GM21723 (cell line): ENCODE data around the gene RET.

Experiments
- ATAC-seq: cut with Tn5 transposase; IDR thresholded peaks from one replicate; pipeline ENCODE4 v1.9.1; 2021; ENCODE audit warnings: mild to moderate bottlenecking, moderate library complexity; ENCODE audit not compliant: unreplicated experiment

Gene RET

DNA sequence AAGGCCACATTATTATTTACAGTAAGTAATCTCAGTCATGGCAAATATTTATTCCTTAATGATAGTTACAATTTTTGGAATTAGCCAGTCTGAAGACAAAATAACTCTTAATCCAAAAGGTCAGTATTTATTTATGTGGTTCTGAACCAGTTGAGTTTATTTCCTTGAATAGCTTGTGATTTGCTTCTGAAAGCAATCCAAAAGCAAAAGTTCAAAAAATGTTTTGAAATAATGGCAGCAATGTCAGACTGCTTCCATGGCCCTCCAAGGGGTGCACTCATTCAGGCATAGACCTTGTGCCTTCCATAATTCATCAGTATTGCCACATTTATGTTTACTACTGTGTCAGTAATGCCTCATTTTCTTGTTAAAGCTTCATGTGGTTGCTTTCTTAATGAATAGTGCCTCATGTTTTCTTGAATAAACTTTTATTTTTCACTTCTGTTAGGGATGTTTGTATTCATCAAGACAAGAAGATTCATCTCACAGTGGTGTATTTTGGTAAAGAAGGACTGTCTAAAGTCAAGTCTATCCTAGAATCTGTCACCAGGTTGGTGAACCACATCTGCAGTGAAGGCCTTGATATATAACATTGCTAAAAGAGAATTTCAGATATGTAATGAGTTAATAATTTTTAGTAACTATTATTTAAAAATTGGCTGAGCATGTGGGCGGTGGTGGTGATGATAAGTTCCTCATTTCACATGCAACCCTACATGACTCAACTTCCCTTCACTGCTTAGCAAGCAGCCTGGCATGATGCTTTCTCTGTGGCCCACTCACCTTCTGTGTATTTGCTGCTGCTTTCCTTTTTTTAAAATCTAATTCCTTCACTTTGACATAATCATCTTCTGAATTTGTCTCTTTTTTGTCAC lies 83.4 kb downstream of the RET start:
- peak; percentile 66 for ATAC-seq

DNA sequence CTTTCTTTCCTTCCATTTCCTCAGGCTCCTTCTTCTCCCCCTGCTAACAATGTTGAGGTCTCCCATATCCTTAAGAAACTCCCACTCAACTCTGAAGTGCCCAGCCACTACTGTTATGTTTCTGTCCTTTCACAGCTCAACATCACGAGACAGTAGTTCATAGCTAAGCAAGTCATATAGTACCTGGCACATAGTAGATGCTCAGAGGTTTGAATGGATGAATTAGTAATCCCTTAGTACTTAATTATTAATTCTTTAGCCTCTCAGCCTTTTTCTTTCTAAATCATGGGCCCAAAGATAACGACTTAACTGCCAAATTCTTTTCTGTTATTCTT lies 84.0 kb downstream of the RET start:
- peak; percentile 76 for ATAC-seq

DNA sequence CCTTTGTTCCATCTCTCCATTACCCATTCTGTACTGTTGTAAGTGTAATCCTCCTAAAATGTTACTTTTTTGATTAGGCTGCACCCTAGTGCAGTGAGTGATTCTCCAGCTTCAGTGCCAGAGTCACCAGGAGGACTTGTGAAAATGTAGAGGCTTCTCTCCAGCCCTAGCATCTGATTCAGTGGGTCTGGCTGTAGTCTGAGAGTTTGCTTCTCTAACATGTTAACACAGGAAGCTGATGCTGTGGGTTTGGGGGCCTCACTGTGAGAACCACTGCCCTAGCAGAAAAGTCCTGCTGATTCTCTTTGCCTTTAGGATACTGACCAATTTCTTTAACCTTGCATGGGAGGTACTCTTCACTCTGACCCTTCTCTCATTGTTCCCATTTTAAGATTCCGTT lies 85.7 kb downstream of the RET start:
- no peak for ATAC-seq

DNA sequence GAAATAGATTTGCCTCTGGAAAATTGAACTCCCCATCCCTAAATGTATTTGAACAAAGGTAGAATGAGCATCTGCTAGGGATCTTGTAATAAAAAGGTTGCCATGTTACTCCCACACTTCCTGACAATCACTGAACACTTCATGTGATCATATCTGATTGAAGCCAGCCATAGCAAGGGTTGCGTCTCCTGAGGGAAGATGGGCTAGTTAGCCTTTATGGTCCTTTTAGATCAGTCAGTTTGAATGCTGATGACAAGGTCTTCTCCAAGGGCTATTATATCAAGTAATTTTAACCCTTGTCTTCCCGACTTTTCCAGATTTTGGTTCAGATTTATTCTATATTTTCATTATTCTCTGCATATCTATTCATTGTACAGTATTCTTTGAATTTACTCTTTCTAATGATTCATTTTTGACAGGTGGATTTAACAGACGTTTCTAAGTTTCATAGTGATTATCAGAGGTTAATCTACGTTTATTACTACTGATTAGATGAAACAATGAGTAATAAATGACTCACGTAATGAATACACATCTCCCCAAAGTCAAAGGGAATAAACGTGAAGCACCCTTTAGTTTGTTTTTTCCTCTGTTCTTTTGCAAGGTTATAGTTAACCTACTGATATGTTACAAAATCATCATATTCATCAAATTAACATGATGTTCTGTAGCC lies 89.5 kb downstream of the RET start:
- no peak for ATAC-seq

DNA sequence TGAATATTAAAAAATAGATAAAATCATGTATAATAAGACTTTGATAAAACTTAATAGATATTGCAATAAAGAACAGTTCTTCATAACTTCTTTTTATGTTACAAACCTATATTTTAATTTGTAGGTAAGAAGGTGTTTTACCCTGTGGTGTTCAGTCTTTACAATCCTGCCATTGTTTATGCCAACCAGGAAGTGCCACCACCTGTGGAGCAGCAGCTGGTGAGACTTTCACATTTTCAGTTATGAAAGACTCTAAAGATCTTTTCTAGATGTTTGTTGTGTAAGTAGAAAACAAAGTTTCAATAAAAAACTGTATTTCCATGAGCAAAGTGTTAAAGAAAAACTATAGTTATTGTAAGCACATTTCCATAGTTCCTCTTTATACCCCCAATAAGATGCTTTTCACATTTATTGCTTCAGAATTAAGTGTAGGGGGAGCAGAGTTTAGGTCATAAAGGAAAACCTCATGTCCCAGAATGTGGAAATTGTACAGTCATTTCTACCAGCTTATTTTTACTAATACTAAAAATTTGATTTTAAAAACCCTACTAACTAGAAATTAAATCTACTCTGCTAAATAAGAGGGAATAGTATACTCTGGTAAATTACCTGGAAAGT lies 90.1 kb downstream of the RET start:
- ATAC-seq: peak; percentile 75

DNA sequence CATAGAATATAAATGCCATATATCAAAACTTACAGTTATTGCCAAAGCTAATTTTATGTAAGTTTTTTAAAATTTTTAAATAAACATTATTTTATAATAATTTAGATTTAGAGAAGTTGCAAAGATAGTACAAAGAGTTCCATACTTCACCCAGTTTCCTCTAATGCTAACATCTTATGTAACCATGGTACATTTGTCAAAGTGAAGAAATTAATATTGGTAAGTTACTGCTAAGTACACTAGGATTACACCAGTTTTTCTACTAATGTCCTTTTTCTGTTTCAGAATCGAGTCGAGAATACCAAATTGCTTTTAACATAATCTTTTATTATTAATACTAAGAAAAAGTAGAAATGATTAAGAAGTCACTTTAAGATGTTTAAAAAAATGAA lies 90.6 kb downstream of the RET start:
- no peak for ATAC-seq

DNA sequence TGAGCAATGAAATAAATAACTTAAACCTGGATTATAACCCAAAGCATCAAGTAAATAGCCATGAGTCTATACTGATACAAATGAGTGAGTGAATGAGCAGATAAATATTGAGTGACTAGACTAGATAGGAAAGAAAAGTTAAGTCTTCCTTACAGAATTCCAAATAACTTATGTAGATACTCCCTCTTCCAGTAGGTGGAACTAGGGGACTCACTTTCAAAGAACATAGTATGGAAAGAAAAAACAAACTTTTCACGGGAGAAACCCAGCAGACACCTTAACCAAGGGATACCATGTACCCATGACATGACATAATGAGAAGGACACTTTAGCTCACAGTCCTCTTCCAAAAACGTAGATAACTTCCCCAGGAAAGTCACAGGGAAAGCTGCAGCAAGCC lies 93.6 kb downstream of the RET start:
- ATAC-seq: no peak

DNA sequence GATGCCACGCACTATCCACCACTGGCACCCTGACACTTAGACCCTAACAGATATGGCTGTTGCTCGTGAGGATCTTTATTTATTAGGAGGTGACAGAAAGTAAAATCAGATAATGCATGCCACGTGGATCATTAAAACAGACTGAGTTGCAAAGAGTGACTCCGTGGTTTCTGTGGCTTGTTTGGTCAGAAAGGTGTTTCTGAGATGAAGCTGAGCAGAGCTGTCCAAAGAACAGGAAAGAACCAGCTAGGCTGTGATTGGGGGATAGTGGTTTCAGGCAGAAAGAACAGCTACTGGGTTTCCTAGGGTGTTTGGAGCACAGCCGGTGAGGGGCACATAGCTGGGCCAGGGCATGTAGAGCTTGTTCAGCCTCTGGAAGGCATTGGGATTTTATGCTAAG lies 95.8 kb downstream of the RET start:
- ATAC-seq: no peak

DNA sequence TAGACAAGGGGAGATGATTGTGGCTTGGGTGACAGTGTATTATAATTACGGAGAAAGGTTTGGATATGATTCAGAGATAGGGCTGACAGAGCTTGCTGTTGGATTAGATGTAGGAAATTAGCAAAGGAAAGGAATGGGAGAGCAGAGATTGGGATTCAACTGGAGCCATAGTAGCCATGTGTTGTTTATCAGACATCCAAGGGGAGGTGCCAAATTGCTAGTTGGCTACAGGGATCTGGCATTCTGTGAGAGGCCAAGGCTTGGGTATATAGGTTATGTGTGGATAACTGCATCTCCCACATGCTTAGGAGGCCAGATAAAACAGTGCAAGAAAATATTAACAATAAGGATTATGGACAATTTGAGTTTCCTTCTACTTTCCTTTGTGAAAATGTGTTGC lies 96.3 kb downstream of the RET start:
- ATAC-seq: no peak

DNA sequence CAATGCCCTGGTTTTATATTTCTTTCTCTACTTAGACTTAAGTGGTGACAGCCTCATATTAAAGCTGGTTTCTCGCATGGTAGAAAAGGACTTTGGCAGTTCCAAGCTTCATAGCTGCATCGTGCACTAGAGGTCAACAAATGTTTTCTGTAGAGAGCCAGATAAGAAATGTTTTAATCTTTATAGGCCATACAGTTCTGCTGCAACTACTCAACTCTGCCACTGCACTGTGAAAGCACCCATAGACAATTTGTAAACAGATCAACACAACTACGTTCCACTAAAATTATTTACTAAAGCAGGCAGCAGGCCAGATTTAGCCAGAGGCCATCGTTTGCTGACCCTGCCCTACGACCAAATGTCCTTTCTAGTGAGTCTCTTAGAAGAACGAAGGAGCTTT lies 98.1 kb downstream of the RET start:
- ATAC-seq: no peak

DNA sequence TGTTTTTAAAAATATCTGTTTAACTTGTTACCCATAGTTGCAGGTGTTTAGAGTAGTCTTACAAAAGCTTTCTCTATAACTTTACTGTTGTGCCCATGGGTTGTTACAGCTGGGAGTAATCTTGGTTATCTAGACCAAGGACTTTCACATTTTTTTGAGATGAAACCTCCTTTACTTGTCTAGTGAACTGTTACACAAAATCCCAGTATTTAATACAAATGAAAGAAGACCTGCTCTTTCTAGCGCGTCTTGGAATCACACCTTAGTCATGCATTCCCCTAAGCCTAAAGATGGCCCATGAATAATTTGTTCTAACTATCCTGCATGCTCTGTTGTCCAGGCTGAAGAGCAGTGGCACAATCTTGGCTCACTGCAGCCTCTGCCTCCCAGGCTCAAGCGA lies 99.4 kb downstream of the RET start:
- no peak for ATAC-seq

DNA sequence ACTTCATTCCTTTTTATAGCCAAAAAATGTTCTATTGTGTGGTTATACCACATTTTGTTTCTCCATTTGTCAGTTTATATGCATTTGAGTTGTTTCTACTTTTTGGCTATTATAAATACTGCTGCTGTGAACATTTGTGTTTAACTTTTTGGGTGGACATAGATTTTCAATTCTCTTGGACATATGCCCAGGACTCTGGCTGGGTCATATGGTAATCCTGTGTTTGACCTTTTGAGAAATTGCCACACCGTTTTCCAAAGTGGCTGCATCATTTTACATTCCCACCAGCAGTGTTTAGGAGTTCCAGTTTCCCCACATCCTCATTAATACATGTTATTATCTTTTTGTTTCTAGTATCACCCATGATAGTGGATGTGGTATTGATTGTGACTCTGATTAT lies 100.7 kb downstream of the RET start:
- ATAC-seq: no peak
